SKM-1 (cell line): ENCODE results near the gene GBA3.

Experiments used
- DNase-seq: peaks from one replicate; lab custom pipeline; 2025; ENCODE audit not compliant: unreplicated experiment; lab: John Stamatoyannopoulos, UW

The GBA3 gene

DNA sequence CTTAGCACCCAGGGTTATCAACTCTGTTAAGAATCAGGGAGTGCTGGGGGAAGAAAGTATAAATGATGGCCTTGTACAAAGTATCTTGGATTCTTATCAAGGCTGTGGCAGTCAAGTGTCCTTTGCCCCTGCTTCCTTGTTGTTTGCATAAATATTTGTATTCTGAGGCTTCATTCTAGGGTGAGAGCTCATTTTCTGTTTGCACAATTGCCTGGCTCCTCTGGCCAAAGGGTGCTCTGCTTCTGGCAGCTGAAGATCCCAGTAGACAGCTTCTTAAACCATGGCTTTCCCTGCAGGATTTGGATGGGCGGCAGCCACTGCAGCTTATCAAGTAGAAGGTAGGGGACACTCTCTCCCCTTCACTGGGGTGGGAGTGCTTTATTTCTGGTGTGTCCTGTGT lies at the start of gene GBA3:
Gene GBA3 (plus strand): TSS at position 202 of the 400 bp plus-strand sequence.
- no peak for DNase-seq

DNA sequence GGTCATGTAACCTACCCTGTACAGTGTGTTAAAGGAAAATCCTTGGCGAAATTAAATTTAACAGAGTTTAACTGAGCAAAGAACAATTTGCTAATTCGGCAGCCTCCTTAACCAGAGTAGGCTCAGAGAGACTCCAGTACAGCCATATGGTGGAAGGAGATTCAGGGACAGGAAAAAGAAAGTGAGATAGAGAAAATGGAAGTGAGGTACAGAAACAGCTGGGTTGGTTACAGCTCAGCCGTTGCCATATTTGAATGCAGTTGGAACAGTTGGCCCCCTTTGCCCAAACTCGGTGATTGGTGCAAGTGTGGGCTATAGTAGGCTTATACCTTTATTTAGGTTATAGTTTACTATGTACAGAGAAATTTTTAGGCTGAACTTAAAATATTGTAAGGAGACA lies 48.8 kb upstream of the GBA3 start:
- DNase-seq = no peak

DNA sequence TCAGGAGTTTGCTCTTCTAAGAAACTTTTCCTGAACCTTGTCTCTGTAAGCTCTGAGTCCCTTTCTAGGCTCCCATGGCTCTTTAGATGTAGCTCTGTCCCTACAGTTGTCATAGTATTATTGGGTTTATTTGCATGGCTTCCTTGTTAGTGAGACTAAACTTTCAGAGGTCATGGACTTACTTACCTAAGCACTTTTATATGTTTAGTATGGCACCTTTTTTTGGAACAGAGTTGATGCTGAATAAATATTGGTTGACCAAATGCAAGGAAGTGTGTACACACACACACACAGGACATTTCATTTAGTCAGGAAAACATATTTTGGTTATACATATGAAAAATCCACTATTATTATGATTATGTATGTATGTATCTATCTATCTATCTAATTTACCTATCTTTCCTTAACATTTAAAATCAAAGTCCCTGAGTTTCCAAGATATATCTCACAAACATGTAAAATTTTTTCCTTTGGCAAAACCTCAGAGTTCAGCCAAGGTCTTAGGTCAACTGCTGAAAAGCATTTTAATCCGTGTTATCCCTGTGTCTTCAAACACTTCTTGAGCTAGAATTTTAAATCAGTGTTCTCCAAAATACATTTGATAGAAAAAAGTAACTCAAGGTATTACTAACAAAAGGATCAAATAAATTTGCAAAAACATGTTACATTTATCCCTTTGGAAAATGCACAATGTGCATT lies 47.1 kb upstream of the GBA3 start:
- no peak for DNase-seq

- no peak for DNase-seq
Measured at GRCh38 chr4:22648996-22649395, 43.7 kb upstream of the GBA3 start.

GRCh38 chr4:22650771-22651170 lies 42.0 kb upstream of the GBA3 start:
- DNase-seq = no peak

DNA sequence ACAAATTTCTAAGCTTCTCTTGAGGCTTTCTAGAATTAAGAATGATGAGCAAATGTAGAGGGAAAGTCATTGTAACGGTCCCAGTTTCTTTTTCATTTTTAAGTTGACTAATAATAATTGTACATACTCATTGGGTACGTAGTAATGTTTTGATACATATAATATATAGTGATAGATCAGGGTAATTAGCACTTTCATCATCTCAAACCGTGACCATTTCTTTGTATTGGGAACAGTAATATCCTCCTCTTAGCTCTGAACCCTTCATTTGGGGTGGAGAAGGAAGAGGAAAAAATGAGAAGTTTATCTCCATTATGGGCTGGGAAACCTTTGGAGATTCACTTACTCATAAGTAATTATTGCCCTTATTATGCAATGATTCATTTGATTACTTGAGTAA lies 39.0 kb upstream of the GBA3 start:
- no peak for DNase-seq

DNA sequence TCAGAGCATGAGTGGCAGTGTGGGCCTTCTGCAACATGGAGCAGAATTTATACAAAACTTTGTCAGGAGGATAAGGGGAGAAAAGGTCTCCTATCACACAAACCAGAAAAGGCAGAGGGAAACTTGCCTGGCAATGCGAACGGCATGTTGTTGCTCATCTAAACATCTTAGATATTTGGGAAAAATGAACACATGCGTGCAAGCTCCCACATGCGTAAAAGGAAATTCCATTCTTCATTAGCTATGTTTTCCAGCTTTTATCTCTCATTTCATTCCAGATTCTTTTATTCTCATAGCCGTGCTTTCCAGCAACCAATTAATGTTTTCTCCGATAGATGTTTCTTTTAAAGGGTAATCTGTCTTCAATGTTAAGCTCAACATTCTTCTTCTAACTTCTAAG lies 31.3 kb upstream of the GBA3 start:
- DNase-seq = no peak

DNA sequence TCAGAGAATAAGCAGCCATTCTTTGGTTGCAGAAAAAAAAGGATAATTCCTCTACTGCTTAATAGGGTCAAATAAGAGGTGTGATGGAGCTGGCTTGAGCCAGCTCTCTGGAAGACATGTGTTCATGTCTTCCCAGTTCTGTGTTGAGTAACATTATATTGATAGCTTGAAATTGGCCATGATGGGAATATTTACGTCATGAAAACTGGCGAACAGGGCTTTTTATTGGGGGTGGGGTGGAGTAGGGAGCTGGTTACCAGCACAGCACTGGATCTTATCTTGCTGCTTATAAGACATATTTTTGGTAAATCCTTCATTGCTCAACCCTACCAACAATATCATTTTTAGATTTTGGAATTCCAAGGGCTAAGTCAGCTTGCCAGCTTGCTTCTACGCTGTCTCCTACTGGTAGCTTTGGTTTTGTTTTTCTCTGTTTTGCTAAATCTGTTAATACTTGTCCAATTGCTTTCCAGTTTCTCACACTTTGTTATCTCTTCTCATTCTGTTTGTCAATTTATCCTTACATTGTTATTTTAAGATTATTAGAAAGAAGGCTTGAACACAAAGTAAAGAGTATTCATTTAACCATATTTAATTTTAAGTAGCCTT lies 25.3 kb upstream of the GBA3 start:
- no peak for DNase-seq

GRCh38 chr4:22668301-22668700 lies 24.4 kb upstream of the GBA3 start:
- DNase-seq = no peak

- no peak for DNase-seq
Measured at GRCh38 chr4:22668702-22669101, 24.0 kb upstream of the GBA3 start.

GRCh38 chr4:22670956-22671355 lies 21.8 kb upstream of the GBA3 start:
- DNase-seq = no peak

DNA sequence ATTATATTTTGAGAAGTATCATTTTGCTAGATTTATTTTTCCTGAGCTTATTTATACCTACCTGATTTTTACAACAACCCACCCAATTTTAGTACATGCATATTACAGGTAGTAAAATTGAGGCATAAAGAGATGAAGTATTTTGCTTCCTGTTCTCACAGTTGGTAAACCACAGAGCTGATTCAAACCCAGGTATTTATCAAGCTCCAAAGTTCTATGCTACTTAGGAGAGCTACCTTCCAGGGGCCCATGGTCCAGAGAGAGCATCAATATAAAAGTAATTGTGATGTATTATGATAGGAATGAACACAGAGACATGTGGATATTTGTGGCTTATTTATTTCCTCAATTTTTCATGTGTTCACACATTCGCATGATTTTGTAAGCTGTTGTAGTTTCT lies 20.2 kb upstream of the GBA3 start:
- no peak for DNase-seq

GRCh38 chr4:22672944-22673343 lies 19.8 kb upstream of the GBA3 start:
- DNase-seq = no peak

GRCh38 chr4:22674700-22675099 lies 18.0 kb upstream of the GBA3 start:
- no peak for DNase-seq

DNA sequence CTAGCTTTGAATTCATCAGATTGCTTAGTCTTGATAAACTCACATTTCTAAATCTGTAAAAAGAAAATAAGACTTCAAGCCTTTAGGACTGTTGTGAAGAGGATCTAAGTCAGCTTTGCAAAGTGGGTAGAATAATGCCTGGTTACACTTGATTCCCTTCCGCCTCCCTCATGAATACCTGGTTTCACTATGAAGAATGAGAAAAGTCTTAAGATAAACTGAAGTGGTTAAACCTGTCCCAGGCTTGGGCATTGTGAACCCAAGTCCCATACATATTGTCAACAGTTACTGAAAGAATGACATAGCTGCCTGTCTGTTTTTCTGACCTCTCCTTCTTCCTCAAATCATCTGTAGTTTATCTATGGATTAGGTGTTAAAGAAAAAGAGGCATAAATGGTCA lies 16.7 kb upstream of the GBA3 start:
- no peak for DNase-seq

DNA sequence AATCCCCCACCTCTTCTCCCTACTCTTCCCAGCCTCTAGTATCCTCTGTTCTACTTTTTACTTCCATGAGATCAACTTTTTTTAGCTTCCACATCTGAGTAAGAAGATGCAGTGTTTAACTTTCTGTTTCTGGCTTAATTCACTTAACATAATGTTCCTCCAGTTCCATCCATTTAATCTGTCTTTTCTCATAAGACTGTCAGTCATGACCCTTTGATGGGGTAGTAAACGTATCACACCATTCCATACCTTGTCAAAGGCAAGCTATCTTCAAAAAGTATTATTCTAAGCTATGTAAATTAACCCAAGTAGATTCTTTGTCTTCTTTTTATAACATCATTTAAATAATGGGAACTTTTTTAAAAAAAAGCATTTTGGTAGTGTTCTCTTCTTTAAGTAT lies 15.0 kb upstream of the GBA3 start:
- no peak for DNase-seq

DNA sequence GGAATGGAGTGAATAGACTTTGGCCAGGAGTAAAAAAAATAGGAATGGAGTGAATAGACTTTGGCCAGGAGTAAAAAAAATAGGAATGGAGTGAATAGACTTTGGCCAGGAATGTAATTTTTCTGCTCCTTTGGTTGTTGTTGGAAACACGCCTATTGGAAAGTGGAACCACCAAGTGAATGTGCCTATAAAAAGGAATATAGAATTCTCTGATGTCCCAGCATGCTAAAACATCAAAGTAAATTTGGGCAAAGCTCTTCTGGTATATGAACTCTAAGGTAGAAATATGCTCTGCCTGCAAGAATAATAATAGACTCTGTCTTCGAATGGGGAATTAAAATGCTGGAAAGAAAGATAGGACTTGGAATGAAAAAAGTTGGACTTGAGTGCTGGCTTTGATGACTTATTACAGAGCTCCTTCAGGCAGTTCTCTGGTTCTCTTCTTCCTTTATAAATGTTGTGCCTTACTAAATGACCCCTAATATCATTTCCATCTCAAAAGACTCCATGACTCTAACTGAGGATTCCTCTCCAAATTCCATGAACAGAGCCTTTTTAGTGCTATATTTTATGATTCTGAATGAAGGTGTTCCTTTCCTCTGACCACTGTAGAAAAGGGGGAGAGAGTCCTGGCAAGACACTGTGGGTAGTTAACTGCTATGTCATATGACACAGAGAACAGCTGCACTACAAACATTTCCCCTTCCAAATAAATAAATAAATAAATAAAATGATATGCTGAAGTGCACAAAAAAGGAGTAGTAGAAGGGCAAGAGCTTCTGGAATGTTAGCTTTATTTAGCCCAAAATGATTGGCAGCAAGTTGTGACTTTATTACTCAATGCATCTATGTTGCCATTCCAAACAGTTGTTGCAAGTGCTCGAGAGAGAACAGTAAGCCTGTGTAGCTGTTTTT lies 13.5 kb upstream of the GBA3 start:
- no peak for DNase-seq

DNA sequence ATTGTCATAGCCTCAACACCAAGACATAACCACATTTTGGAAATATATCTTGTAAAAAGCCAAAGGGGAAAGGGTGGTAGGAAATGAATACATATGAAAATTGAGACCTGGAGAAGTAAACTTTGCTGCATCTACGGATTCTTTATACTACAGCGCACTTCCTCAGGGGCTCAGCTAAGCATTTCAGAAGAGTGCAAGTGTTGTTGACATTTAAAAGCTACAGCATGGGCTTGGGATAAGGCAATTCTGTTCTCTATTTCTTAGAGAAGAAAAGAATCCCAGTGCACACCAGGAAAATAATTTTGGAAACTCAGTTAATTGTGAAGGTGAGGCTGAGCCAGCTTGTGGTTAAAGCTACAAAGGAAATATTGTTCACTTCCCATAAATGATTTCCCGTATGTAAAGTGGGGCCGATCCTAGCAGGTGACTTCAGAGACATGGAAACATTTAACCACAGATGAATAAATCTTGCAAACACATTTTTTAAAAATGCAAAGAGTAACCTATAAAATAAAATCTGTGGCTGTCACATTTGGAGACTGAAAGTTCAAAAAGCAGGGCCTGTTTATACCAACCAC lies 12.6 kb upstream of the GBA3 start:
- no peak for DNase-seq

DNA sequence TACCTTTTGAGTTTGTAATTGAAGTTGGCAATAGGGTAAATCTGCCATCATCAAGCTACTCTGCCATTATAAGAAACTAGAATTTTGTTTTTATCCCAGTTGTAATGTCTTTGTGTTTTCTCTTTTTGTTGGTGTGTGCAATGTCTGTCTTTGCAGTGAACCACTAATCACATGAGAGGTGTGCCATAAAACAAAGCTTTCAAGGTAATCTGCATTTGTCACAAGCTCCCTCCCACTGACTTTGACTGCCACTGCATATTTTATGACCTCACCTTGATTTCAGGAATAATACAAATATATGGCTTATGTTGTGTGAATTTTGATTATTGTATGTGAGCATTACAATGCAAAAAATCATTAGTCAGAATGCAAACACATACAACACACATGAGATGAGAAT lies 9.0 kb upstream of the GBA3 start:
- no peak for DNase-seq

GRCh38 chr4:22686141-22686540 lies 6.6 kb upstream of the GBA3 start:
- DNase-seq = no peak

GRCh38 chr4:22688236-22688635 lies 4.5 kb upstream of the GBA3 start:
- DNase-seq = no peak

GRCh38 chr4:22689428-22689827 lies 3.3 kb upstream of the GBA3 start:
- no peak for DNase-seq
